GM12878 (cell line): ENCODE measurements around the gene FSIP1. TPM values are rescaled to one million over a fixed set of nuclear protein-coding genes. Genes with fewer than 3 reads are reported as not detected.

Experiments
- ATAC-seq: fragments of 200-7000 bp; cut with Tn5 transposase; 3 replicates; pipeline ENCODE4 v1.9.1; 2020; ENCODE audit warnings: mild to moderate bottlenecking, moderate library complexity
- BruUV-seq: library from RNA; stranded (reverse); fragments of 400-500 nt; replicated peaks from 2 replicates; lab custom pipeline; 2021; lab: Mats Ljungman, UMichigan
- CTCF ChIA-PET: fragments of 300-600 bp; sonication (Branson Sonifier 250); formaldehyde crosslinking; extraction: SDS; loops from one replicate; lab custom pipeline; 2021; ENCODE audit warnings: inconsistent platforms; lab: Yijun Ruan, JAX
- POLR2A ChIA-PET: fragments of 350-600 bp; formaldehyde crosslinking; extraction: SDS; loops from one replicate; lab custom pipeline; 2021; ENCODE audit warnings: inconsistent platforms; lab: Charles Lee
- RAD21 ChIA-PET: fragments of 300-600 bp; sonication (Branson Sonifier 250); formaldehyde crosslinking; loops from one replicate; lab custom pipeline; 2023; ENCODE audit warnings: antibody characterized with exemption; ENCODE audit not compliant: unreplicated experiment; lab: Charles Lee
- SMC1A ChIA-PET: fragments of 300-600 bp; sonication (Branson Sonifier 250); formaldehyde crosslinking; loops from one replicate; lab custom pipeline; 2023; ENCODE audit not compliant: unreplicated experiment, uncharacterized antibody; lab: Charles Lee
- DNase-seq: peaks from one replicate; pipeline ENCODE4 v3.0.0-alpha.2; 2011; ENCODE audit warnings: low read depth, low spot score
- FAIRE-seq: peaks from 3 replicates; lab custom pipeline; 2011; peaks lifted over from hg19 to GRCh38; lab: Jason Lieb, UNC
- H2AFZ ChIP-seq: 2 replicates; pipeline ENCODE4 v1.6.0; 2011; ENCODE audit warnings: low read depth, low read length, control low read depth; ENCODE audit not compliant: control insufficient read depth
- H3K27ac ChIP-seq: 2 replicates; pipeline ENCODE4 v1.5.1; 2011; ENCODE audit warnings: control low read depth; ENCODE audit not compliant: control insufficient read depth, insufficient read depth
- H3K27me3 ChIP-seq, 2 experiments: replicated peaks in 1 of 2; 2 replicates each; pipeline versions ENCODE4 v1.6.0 to v1.6.1; 2011; ENCODE audit warnings: low read length in 1 of 2; ENCODE audit not compliant: control insufficient read depth in 2 of 2, insufficient read depth in 2 of 2
- H3K36me3 ChIP-seq, 2 experiments: 2 replicates each; pipeline ENCODE4 v1.5.1; 2011; ENCODE audit warnings: low read length in 1 of 2; ENCODE audit not compliant: control insufficient read depth in 2 of 2, insufficient read depth in 2 of 2
- H3K4me1 ChIP-seq: 2 replicates; pipeline ENCODE4 v1.6.1; 2011; ENCODE audit warnings: mild to moderate bottlenecking, low read length, moderate library complexity, mixed read lengths; ENCODE audit not compliant: control insufficient read depth, insufficient read depth
- H3K4me2 ChIP-seq: 2 replicates; pipeline ENCODE4 v1.6.0; 2011; ENCODE audit warnings: control low read depth; ENCODE audit not compliant: control insufficient read depth, insufficient read depth
- H3K4me3 ChIP-seq: fragments of 200-600 bp; sonication (generic); 2 replicates; pipeline ENCODE4 v1.5.1; 2016
- H3K79me2 ChIP-seq: 2 replicates; pipeline ENCODE4 v1.6.0; 2011; ENCODE audit warnings: low read length; ENCODE audit not compliant: control insufficient read depth, insufficient read depth
- H3K9ac ChIP-seq: 2 replicates; pipeline ENCODE4 v1.8.0; 2011; ENCODE audit warnings: low read length, control low read depth, mixed read lengths; ENCODE audit not compliant: control insufficient read depth, insufficient read depth
- H3K9me3 ChIP-seq: replicated peaks from 3 replicates; pipeline ENCODE4 v1.5.1; 2011; ENCODE audit warnings: mild to moderate bottlenecking, low read length; ENCODE audit not compliant: control insufficient read depth, insufficient read depth
- H4K20me1 ChIP-seq: 2 replicates; pipeline ENCODE4 v1.6.0; 2011; ENCODE audit not compliant: control insufficient read depth, insufficient read depth
- CEBPB ChIP-seq, 2 experiments: fragments of 150-350 bp in 1 of 2; IDR thresholded peaks; 2 replicates each; pipeline ENCODE4 v1.6.1; 2012 to 2014; ENCODE audit warnings: low read depth in 2 of 2, low read length in 2 of 2, borderline replicate concordance in 1 of 2, inconsistent platforms in 1 of 2
- CHD1 ChIP-seq: IDR thresholded peaks from 2 replicates; pipeline ENCODE4 v1.6.1; 2012; ENCODE audit warnings: low read depth, low read length, improper control_type of control experiment
- EED ChIP-seq: sonication (generic); IDR thresholded peaks from 2 replicates; pipeline ENCODE4 v1.6.1; 2016; ENCODE audit warnings: antibody characterized with exemption, low read depth
- JUNB ChIP-seq: IDR thresholded peaks from 2 replicates; pipeline ENCODE4 v1.6.1; 2016; ENCODE audit warnings: antibody characterized with exemption, mild to moderate bottlenecking
- JUND ChIP-seq: IDR thresholded peaks from 2 replicates; pipeline ENCODE4 v1.6.1; 2012; ENCODE audit warnings: low read depth, mild to moderate bottlenecking, low read length, improper control_type of control experiment, moderate library complexity
- KAT2A ChIP-seq: conservative IDR thresholded peaks from 2 replicates; pipeline ENCODE4 v1.6.1; 2011; ENCODE audit warnings: low read depth, low read length; ENCODE audit not compliant: control insufficient read depth
- NFIC ChIP-seq: IDR thresholded peaks from 2 replicates; pipeline ENCODE4 v1.6.1; 2012; ENCODE audit warnings: low read depth, mild to moderate bottlenecking, inconsistent platforms, low read length, moderate library complexity
- NFXL1 ChIP-seq: fragments of 450-650 bp; IDR thresholded peaks from 2 replicates; pipeline ENCODE4 v1.6.1; 2017; ENCODE audit warnings: antibody characterized with exemption, mild to moderate bottlenecking, borderline replicate concordance
- NFYA ChIP-seq: IDR thresholded peaks from 2 replicates; pipeline ENCODE4 v1.6.1; 2011; ENCODE audit warnings: low read depth, mild to moderate bottlenecking, low read length, improper control_type of control experiment, borderline replicate concordance
- PAX5 ChIP-seq: IDR thresholded peaks from 2 replicates; pipeline ENCODE4 v1.6.1; 2011; ENCODE audit warnings: low read depth, low read length, borderline replicate concordance
- PAX8 ChIP-seq: fragments of 450-650 bp; IDR thresholded peaks from 2 replicates; pipeline ENCODE4 v1.6.1; 2017; ENCODE audit warnings: mild to moderate bottlenecking, moderate library complexity
- RAD21 ChIP-seq: IDR thresholded peaks from 2 replicates; pipeline ENCODE4 v1.6.1; 2011; ENCODE audit warnings: mild to moderate bottlenecking, low read depth, low read length, moderate library complexity; ENCODE audit not compliant: insufficient read depth
- RBBP5 ChIP-seq: fragments of 200-600 bp; sonication (generic); conservative IDR thresholded peaks from 2 replicates; pipeline ENCODE4 v1.6.1; 2016
- RUNX3 ChIP-seq: IDR thresholded peaks from 2 replicates; pipeline ENCODE4 v1.6.1; 2012; ENCODE audit warnings: low read length, inconsistent platforms
- TARDBP ChIP-seq: IDR thresholded peaks from 2 replicates; pipeline ENCODE4 v1.6.1; 2016; ENCODE audit warnings: borderline replicate concordance
- TBL1XR1 ChIP-seq: IDR thresholded peaks from 2 replicates; pipeline ENCODE4 v1.6.1; 2012; ENCODE audit warnings: low read depth, low read length, improper control_type of control experiment
- TCF7 ChIP-seq: IDR thresholded peaks from 2 replicates; pipeline ENCODE4 v1.6.1; 2014; ENCODE audit warnings: antibody characterized with exemption, borderline replicate concordance
- WGBS: methylation state at CpG from one replicate; pipeline ENCODE4 v1.1.6; 2016; ENCODE audit warnings: low lambda C conversion rate; ENCODE audit not compliant: insufficient replicate concordance, insufficient coverage; ENCODE audit errors: missing lambda C conversion rate; 5-methylcytosine and 5-hydroxymethylcytosine counted together
- in situ Hi-C: fragments of 300-500 bp; cut with MboI; formaldehyde crosslinking; loops from 9 replicates; pipeline ENCODE4 v1.14.3; 2018; ENCODE audit warnings: mixed read lengths
- intact Hi-C: fragments of 100-400 bp; cut with micrococcal nuclease; formaldehyde crosslinking; loops from one replicate; pipeline ENCODE4 v1.14.2; 2022; ENCODE audit not compliant: unreplicated experiment
- polyA plus RNA-seq, 11 experiments: library from polyadenylated mRNA; depleted of rRNA in 4 of 11; unstranded in 6 of 11; stranded (reverse) in 5 of 11; fragments of >200 nt; fragmentation: Nextera tagmentation in 4 of 11; fragmentation: Illumina TruSeq in 1 of 11; extraction: Ambion mirVana in 4 of 11; extraction: Trizol in 1 of 11; gene quantifications; 1 replicate in 1 of 11; 2 replicates in 10 of 11; pipeline versions ENCODE4 v1.2.1 to v1.2.3, GENCODE V29; 2011 to 2016; ENCODE audit warnings: inconsistent platforms in 2 of 11, missing spikeins in 2 of 11, low read depth in 1 of 11
- total RNA-seq, 4 experiments: library from RNA; depleted of rRNA in 3 of 4; stranded (reverse); fragments of >200 nt in 3 of 4; fragmentation: Illumina TruSeq in 1 of 4; extraction: Trizol in 1 of 4; gene quantifications; 2 replicates each; pipeline versions ENCODE4 v1.2.1 to v1.2.3, GENCODE V29; 2013 to 2021
- TF ChIP-seq, protein P1 (sequence below): fragments of 450-650 bp; conservative IDR thresholded peaks from 2 replicates; pipeline ENCODE4 v1.6.1; 2017; ENCODE audit warnings: mild to moderate bottlenecking, moderate library complexity

Gene FSIP1
- total and polyA plus RNA-seq, 10 of the 15 experiments (the other 5 are each of a cell fraction or from before 2014, with no cell fraction given): 0.15 to 0.67 (median 0.35) TPM

DNA sequence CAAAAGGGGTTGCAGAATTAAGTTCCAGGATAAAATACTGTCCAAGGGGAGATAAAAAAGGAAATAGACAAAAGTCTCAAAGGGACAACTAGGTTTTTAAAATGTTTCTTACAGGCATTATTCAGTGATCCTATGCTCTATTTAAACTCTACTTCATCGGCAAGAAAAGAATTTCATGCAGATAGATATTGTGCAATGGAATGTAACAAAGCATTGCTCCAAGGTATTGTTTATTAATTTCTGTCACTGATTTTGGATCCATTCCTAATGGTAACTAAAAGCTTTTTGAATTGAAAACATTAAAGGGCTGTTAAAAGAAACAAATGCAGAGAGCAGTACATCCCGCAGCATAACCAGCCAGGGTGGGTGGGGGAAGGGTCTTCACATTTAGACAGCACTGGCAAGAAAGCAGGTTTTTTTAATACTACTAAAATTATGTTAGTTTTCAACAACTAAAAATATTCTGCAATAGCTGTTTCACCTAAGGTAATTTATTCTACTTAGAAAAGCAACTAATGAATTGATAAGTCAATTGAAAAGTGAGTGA lies 118.9 kb downstream of the FSIP1 start:
- intact Hi-C loops: no loop called here
- H2AFZ ChIP-seq: no peak overlapping the region
- H3K9ac ChIP-seq: no peak overlapping the region
- ATAC-seq (no peak), FAIRE-seq (no peak), DNase-seq (no peak)
- ChIA-PET CTCF (interaction anchor here (1.2 to 2.3 kb wide), 5 partner anchors 10 to 93 kb away, joined by 3 to 13 read pairs (median 7); no protein-coding TSS in a partner anchor), POLR2A (interaction anchor here (1.4 kb wide), 1 partner anchor 40 kb away, joined by 5 read pairs; no protein-coding TSS in a partner anchor), SMC1A (interaction anchor here (1.1 to 4.8 kb wide), 6 partner anchors 9 to 102 kb away, joined by 3 to 36 read pairs (median 5); no protein-coding TSS in a partner anchor), RAD21 (interaction anchor here (1.8 to 2.2 kb wide), 2 partner anchors 40 to 91 kb away, joined by 5 to 11 read pairs; no protein-coding TSS in a partner anchor)
- H3K36me3 ChIP-seq: no peaks in the 10 kb centered on the region
- H3K4me2 ChIP-seq: no peak overlapping the region
- H3K4me3 ChIP-seq: no peak overlapping the region
- WGBS: 16% methylated on average over 2 of the region's 2 CpGs
- H4K20me1 ChIP-seq: no peaks in the 10 kb centered on the region
- in situ Hi-C loops: no loop called here
- BruUV-seq: no TSS peak
- no peaks in the 10 kb centered on the region for H3K27me3 ChIP-seq
- no peaks in the 10 kb centered on the region for H3K79me2 ChIP-seq
- H3K9me3 ChIP-seq: no peaks in the 10 kb centered on the region
- H3K4me1 ChIP-seq: no peaks in the 10 kb centered on the region
- H3K27ac ChIP-seq: no peak overlapping the region
- no peak for TF ChIP-seq TCF7
- no peak for TF ChIP-seq JUND
- TF ChIP-seq NFYA: no peak
- TF ChIP-seq JUNB: no peak
- no peak for TF ChIP-seq PAX8
- no peak for TF ChIP-seq CEBPB (IDR thresholded peaks at IDR 0.05; ENCODE audit: borderline replicate concordance in 1 of 2, low read depth in 2 of 2, low read length in 2 of 2)
- TF ChIP-seq TBL1XR1: no peak
- no peak for TF ChIP-seq NFIC

DNA sequence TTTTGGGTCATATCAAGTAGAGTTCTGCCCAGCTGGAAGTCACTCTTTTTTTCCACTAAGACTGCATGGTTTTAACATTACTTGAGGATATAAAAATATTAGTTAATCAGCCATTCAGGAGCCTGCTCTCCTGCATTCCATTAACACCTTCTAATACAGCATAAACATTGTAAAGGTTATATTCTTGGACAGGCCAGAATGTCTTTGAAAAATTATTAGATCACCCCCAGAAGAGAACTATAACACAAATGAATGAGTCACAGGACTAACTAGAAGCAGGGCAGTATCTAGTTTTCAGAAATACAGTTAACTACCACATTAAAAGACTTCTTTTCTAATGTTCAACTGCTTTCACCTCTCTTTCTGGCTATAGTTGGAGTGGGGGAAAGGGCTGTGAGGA lies 120.9 kb downstream of the FSIP1 start:
- H3K9ac ChIP-seq: no peak overlapping the region
- BruUV-seq: no TSS peak
- no peak overlapping the region for H3K4me3 ChIP-seq
- H3K4me1 ChIP-seq: no peaks in the 10 kb centered on the region
- H3K9me3 ChIP-seq: no peaks in the 10 kb centered on the region
- FAIRE-seq: no peak
- H3K4me2 ChIP-seq: no peak overlapping the region
- intact Hi-C loops: no loop called here
- ChIA-PET POLR2A (no interaction called here), CTCF (interaction anchor here (2.3 kb wide), 1 partner anchor 8 kb away, joined by 7 read pairs; no protein-coding TSS in a partner anchor), SMC1A (no interaction called here), RAD21 (interaction anchor here (0.7 to 2.0 kb wide), 2 partner anchors 17 to 280 kb away, joined by 4 to 5 read pairs; no protein-coding TSS in a partner anchor)
- H3K27ac ChIP-seq: no peak overlapping the region
- H3K79me2 ChIP-seq: no peaks in the 10 kb centered on the region
- ATAC-seq: no peak
- TF ChIP-seq JUND (no peak), TARDBP (no peak), NFXL1 (no peak), EED (no peak), KAT2A (no peak), PAX5 (no peak), RAD21 (no peak), CHD1 (no peak), RBBP5 (no peak), RUNX3 (no peak)
- TF ChIP-seq, protein P1, sequence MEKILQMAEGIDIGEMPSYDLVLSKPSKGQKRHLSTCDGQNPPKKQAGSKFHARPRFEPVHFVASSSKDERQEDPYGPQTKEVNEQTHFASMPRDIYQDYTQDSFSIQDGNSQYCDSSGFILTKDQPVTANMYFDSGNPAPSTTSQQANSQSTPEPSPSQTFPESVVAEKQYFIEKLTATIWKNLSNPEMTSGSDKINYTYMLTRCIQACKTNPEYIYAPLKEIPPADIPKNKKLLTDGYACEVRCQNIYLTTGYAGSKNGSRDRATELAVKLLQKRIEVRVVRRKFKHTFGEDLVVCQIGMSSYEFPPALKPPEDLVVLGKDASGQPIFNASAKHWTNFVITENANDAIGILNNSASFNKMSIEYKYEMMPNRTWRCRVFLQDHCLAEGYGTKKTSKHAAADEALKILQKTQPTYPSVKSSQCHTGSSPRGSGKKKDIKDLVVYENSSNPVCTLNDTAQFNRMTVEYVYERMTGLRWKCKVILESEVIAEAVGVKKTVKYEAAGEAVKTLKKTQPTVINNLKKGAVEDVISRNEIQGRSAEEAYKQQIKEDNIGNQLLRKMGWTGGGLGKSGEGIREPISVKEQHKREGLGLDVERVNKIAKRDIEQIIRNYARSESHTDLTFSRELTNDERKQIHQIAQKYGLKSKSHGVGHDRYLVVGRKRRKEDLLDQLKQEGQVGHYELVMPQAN: no peak
- no peaks in the 10 kb centered on the region for H3K27me3 ChIP-seq
- no peak overlapping the region for H2AFZ ChIP-seq
- H4K20me1 ChIP-seq: no peaks in the 10 kb centered on the region
- DNase-seq: no peak
- in situ Hi-C loops: no loop called here
- H3K36me3 ChIP-seq: no peaks in the 10 kb centered on the region
